ENCODE results near the gene MCFD2.

DNA sequence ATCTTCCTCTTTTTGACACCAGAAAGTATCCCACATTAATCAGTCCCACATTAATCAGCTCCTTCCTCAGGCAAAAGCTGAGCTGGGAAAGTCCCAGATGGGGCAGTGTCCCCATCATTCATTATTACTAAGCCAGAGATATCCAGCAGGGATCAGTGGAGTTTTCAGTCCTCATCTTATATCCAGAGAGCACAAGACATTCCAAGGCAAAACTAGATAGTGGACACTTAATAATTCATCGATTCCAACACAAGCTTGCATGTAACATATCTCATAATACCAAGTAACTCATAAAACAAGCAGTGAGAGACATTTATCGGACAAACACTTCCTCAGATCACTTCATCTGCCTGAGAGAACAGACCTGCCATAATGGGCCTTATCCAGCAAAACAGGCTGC lies 53.1 kb downstream of the MCFD2 start:
- TF ChIP-seq, protein P1, sequence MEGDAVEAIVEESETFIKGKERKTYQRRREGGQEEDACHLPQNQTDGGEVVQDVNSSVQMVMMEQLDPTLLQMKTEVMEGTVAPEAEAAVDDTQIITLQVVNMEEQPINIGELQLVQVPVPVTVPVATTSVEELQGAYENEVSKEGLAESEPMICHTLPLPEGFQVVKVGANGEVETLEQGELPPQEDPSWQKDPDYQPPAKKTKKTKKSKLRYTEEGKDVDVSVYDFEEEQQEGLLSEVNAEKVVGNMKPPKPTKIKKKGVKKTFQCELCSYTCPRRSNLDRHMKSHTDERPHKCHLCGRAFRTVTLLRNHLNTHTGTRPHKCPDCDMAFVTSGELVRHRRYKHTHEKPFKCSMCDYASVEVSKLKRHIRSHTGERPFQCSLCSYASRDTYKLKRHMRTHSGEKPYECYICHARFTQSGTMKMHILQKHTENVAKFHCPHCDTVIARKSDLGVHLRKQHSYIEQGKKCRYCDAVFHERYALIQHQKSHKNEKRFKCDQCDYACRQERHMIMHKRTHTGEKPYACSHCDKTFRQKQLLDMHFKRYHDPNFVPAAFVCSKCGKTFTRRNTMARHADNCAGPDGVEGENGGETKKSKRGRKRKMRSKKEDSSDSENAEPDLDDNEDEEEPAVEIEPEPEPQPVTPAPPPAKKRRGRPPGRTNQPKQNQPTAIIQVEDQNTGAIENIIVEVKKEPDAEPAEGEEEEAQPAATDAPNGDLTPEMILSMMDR (conservative IDR thresholded peaks at IDR 0.05; ENCODE audit: low read length): no peak
- TF ChIP-seq EZH2phosphoT487 (IDR thresholded peaks at IDR 0.05; ENCODE audit: borderline replicate concordance, low read depth, low read length): no peak
